Peyer's patch (tissue), 4 donors: ENCODE data around the gene RASSF4. TPM values are rescaled to one million over a fixed set of nuclear protein-coding genes. Genes with fewer than 3 reads are reported as not detected.

Experiments used
- DNase-seq, 3 donors: peaks; one replicate each; pipeline ENCODE4 v3.0.0-alpha.2; 2017 to 2019
- H3K27ac ChIP-seq, 4 donors: fragments of 200-600 bp; sonication (generic); one replicate each; pipeline ENCODE4 v1.5.1; 2016 to 2019
- H3K27me3 ChIP-seq, 2 donors: fragments of 200-600 bp; sonication (generic); one replicate each; pipeline ENCODE4 v1.5.1; 2019
- H3K36me3 ChIP-seq, 3 donors: fragments of 200-600 bp; sonication (generic); one replicate each; pipeline ENCODE4 v1.5.1; 2016 to 2019
- H3K4me1 ChIP-seq, 4 donors: fragments of 200-600 bp; sonication (generic); one replicate each; pipeline ENCODE4 v1.5.1; 2016 to 2019
- H3K4me3 ChIP-seq, 4 donors: fragments of 200-600 bp; sonication (generic); 1 replicate in 3 of 4; 2 replicates in 1 of 4; pipeline ENCODE4 v1.5.1; 2016 to 2019; ENCODE audit warnings: mild to moderate bottlenecking in 1 of 4
- H3K9me3 ChIP-seq, 4 donors: fragments of 200-600 bp; sonication (generic); one replicate each; pipeline ENCODE4 v1.5.1; 2016 to 2019; ENCODE audit warnings: mild to moderate bottlenecking in 1 of 4
- POLR2A ChIP-seq, 2 donors: fragments of 450-650 bp; IDR thresholded peaks; one replicate each; pipeline ENCODE4 v1.5.1; 2017; ENCODE audit warnings: antibody characterized with exemption in 2 of 2, mild to moderate bottlenecking in 2 of 2, moderate library complexity in 2 of 2
- total RNA-seq, 4 donors: library from RNA; depleted of rRNA; stranded (reverse); fragments of >200 nt; gene quantifications; one replicate each; pipeline ENCODE4 v1.1.0, GENCODE V29; 2016
- TF ChIP-seq, protein P1 (sequence below), 6 experiments: fragments of 450-650 bp in 4 of 6; fragments of 200-600 bp in 2 of 6; sonication (generic) in 1 of 6; IDR thresholded peaks; one replicate each; pipeline ENCODE4 v1.5.1; 2017 to 2019; ENCODE audit warnings: antibody characterized with exemption in 6 of 6, mild to moderate bottlenecking in 3 of 6, moderate library complexity in 1 of 6

RASSF4 gene
- total RNA-seq, 4 donors from 2014 or later, result 62.7 to 99.6 (median 68.2) TPM

DNA sequence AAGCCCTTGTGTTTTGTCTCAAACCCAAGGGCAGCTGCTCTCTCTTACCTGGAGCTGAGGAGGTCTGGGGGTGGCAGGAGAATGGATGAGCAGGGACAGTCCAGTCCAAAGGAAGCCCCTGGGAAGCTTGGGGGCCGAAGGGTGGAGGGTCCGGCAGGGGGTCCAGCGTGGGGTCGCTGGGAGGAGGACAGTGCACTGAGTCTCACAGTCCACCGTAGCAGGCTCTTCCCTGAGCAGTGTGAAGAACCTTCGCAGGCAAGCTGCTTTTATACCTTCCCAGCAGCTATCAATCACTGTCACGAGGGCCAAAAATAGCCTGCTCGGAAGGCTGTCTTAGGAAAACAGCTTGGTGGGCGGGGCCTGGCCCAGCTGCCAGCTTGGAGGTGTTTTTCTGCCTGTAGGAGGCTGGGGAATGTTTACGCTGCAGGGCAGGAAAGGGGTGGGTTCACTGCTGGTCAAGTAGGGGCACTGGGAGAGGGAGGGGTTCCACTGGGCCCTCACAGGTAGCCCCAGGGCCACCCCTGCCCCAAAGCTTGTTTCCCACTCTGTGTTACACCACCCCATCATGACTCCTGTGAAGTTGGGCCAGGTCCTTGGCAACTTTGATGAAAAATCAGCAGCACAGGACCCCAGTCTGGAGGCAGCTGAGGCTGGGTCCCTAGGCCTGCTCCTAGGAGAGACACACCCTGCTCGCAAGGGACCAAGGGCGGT is 19.1 kb downstream of the RASSF4 start, which contains the start of gene DEPP1:
DEPP1 (minus strand) TSS at position 240 of the 711 bp plus-strand sequence. CDS start 779 bp downstream, outside the sequence.
- H3K4me3 ChIP-seq, result peak within 1 kb of the TSS; percentile 24 to 62 (median 42)
- H3K27ac ChIP-seq, result peak within 1 kb of the TSS; percentile 52 to 84 (median 72)
- H3K36me3 ChIP-seq, result peaks cover 0 to 4% (median 0%) of the 10 kb centered on the region in 3 donors
- H3K27me3 ChIP-seq, result no peaks in the 10 kb centered on the region
- DNase-seq, result peak; percentile 45 to 93 (median 91)
- peak; percentile 90 to 96 for TF ChIP-seq POLR2A (IDR thresholded peaks at IDR 0.05)
- TF ChIP-seq, protein P1, sequence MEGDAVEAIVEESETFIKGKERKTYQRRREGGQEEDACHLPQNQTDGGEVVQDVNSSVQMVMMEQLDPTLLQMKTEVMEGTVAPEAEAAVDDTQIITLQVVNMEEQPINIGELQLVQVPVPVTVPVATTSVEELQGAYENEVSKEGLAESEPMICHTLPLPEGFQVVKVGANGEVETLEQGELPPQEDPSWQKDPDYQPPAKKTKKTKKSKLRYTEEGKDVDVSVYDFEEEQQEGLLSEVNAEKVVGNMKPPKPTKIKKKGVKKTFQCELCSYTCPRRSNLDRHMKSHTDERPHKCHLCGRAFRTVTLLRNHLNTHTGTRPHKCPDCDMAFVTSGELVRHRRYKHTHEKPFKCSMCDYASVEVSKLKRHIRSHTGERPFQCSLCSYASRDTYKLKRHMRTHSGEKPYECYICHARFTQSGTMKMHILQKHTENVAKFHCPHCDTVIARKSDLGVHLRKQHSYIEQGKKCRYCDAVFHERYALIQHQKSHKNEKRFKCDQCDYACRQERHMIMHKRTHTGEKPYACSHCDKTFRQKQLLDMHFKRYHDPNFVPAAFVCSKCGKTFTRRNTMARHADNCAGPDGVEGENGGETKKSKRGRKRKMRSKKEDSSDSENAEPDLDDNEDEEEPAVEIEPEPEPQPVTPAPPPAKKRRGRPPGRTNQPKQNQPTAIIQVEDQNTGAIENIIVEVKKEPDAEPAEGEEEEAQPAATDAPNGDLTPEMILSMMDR (IDR thresholded peaks at IDR 0.05), result peak in 3 of 6 experiments; percentile 26 to 35 (median 32)
- H3K4me1 ChIP-seq, result peaks cover 4 to 58% (median 10%) of the 10 kb centered on the region in 4 donors
- H3K9me3 ChIP-seq, result no peaks in the 10 kb centered on the region

- H3K27me3 ChIP-seq, result no peaks in the 10 kb centered on the region
- DNase-seq, result peak in 2 of 3 donors; percentile 42
- H3K4me3 ChIP-seq, result no peak overlapping the region
- H3K36me3 ChIP-seq, result peaks cover 0 to 12% (median 0%) of the 10 kb centered on the region in 3 donors
- peak overlapping the region; percentile 52 to 84 (median 72) for H3K27ac ChIP-seq
- H3K9me3 ChIP-seq, result no peaks in the 10 kb centered on the region
- H3K4me1 ChIP-seq, result peaks cover 2 to 49% (median 7%) of the 10 kb centered on the region in 4 donors
- TF ChIP-seq, protein P1 (IDR thresholded peaks at IDR 0.05), result no peak
- no peak for TF ChIP-seq POLR2A (IDR thresholded peaks at IDR 0.05)
Measured at GRCh38 chr10:44979281-44980191, 19.9 kb downstream of the RASSF4 start.

GRCh38 chr10:44980309-44981171 is 20.9 kb downstream of the RASSF4 start:
- H3K9me3 ChIP-seq, result no peaks in the 10 kb centered on the region
- peak overlapping the region in 3 of 4 donors; percentile 17 to 84 (median 56) for H3K27ac ChIP-seq
- H3K4me3 ChIP-seq, result no peak overlapping the region
- TF ChIP-seq, protein P1 (IDR thresholded peaks at IDR 0.05), result no peak
- no peak for TF ChIP-seq POLR2A (IDR thresholded peaks at IDR 0.05)
- H3K36me3 ChIP-seq, result peaks cover 0 to 20% (median 0%) of the 10 kb centered on the region in 3 donors
- no peaks in the 10 kb centered on the region for H3K27me3 ChIP-seq
- DNase-seq, result peak in 1 of 3 donors; percentile 34
- H3K4me1 ChIP-seq, result peaks cover 0 to 47% (median 4%) of the 10 kb centered on the region in 4 donors

DNA sequence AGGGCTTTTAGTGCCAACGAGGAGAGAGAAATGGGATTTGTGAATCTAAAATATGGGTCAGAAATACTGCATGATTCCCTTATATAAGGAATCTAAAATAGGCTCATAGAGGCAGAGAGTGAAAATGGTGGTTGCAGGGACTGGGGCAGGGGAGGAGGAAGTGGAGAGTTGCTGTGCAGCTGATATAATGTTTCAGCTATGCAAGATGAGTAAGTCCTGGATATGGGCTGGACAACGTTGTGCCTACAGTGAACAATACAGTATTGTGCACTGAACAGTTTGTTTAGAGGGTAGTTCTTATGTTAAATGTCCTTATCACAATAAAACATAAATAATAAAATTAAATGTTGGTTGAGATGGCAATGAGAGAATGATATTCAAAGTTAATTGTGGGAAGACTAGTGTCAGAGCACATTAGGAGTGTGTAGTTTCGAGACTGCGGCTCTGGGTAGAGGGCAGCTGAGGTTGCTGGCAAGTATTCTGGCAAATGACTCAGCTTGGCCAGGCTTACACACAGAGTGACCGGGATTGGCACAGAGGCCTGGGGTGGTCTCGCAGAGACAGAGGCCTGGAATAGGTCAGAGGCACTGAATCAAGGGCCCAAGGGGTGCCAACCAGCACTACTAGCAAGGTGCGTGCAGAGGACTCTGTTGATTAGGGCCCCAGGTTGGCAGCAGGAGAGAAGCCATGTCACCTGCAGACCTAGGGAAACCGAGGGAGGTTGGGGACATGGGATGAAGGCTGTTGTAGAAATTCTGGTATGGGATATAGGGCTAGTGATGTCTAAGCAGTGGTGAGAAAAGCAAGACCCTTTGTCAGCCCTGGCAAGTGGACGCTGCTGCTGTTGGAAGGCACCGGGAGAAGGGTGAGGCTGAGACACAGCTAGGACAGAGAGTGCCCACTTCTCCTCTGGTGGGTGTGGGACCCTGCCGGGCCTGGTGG is 21.8 kb downstream of the RASSF4 start:
- Histone ChIP-seq H3K9me3 (no peaks in the 10 kb centered on the region), H3K4me1 (peaks cover 0 to 44% (median 4%) of the 10 kb centered on the region in 4 donors)
- peak in 1 of 3 donors; percentile 46 for DNase-seq

More for the DNA sequence above, 21.8 kb downstream of the RASSF4 start:
- TF ChIP-seq, protein P1 (IDR thresholded peaks at IDR 0.05), result no peak
- TF ChIP-seq POLR2A (IDR thresholded peaks at IDR 0.05), result no peak
- Histone ChIP-seq H3K4me3 (no peak overlapping the region), H3K27ac (peak overlapping the region in 3 of 4 donors; percentile 42 to 84 (median 56)), H3K36me3 (peaks cover 0 to 20% (median 0%) of the 10 kb centered on the region in 3 donors), H3K27me3 (no peaks in the 10 kb centered on the region)
